ENCODE measurements around the gene NDUFA13. TPM values are rescaled to one million over a fixed set of nuclear protein-coding genes. Genes with fewer than 3 reads are reported as not detected.

NDUFA13 gene
- polyA plus RNA-seq, 1 of the 3 experiments (the other 2 are of a cell fraction): 1,828 TPM

- Histone ChIP-seq H3F3A (replicated peaks; ENCODE audit: insufficient read depth) (peaks cover 14% of the 10 kb centered on the region), H3K36me3 (replicated peaks in 1 of 2; ENCODE audit: control insufficient read depth in 1 of 2, insufficient read depth in 2 of 2, low read length in 1 of 2) (no peaks in the 10 kb centered on the region), H3K27ac (ENCODE audit: low read depth in 2 of 2, low read length in 1 of 2) (no peak overlapping the region), H3K9me2 (no peaks in the 10 kb centered on the region), H3K79me2 (ENCODE audit: insufficient read depth) (no peaks in the 10 kb centered on the region), H3K9ac (no peak overlapping the region), H3K27me3 (ENCODE audit: insufficient read depth) (no peaks in the 10 kb centered on the region), H4K20me1 (ENCODE audit: insufficient read depth) (no peaks in the 10 kb centered on the region; the same call in 1 of the 2 replicates), H3K4me3 (ENCODE audit: low read depth in 2 of 2, low read length in 1 of 2) (no peak overlapping the region), H3K9me3 (no peaks in the 10 kb centered on the region), H3K4me1 (ENCODE audit: control insufficient read depth in 1 of 2, insufficient read depth in 2 of 2, low read depth in 1 of 2, low read length in 1 of 2) (peaks cover 0 to 17% of the 10 kb centered on the region in 2 experiments; a peak in 1 of 4 replicates), H3K4me2 (no peak overlapping the region), H2AFZ (ENCODE audit: low read depth) (no peak overlapping the region)
- CTCF ChIA-PET: interaction anchor here (1.7 to 15.3 kb wide), 2 partner anchors 18 to 109 kb away, joined by 21 to 258 read pairs; partner anchors contain the start of gene GMIP
- TF ChIP-seq FOSL2 (IDR thresholded peaks at IDR 0.05; ENCODE audit: borderline replicate concordance, low read depth): no peak
- no peak for TF ChIP-seq CHD2 (IDR thresholded peaks at IDR 0.05; ENCODE audit: low read length, partially characterized antibody)
- TF ChIP-seq NFIC (IDR thresholded peaks at IDR 0.05; ENCODE audit: borderline replicate concordance): no peak
- TF ChIP-seq RXRA (IDR thresholded peaks at IDR 0.05; ENCODE audit: borderline replicate concordance, low read depth): no peak
- no peak for TF ChIP-seq MXI1 (IDR thresholded peaks at IDR 0.05; ENCODE audit: low read depth, low read length)
- no peak for TF ChIP-seq TAF1 (IDR thresholded peaks at IDR 0.05; ENCODE audit: borderline replicate concordance, low read depth, low read length)
- TF ChIP-seq SMC3 (IDR thresholded peaks at IDR 0.05; ENCODE audit: low read depth, low read length): no peak
- no peak for TF ChIP-seq TCF12 (IDR thresholded peaks at IDR 0.05)
- TF ChIP-seq EP300 (IDR thresholded peaks at IDR 0.05; ENCODE audit: borderline replicate concordance in 1 of 2, low read depth in 1 of 2, low read length in 1 of 2): no peak
- no peak for TF ChIP-seq RAD21 (IDR thresholded peaks at IDR 0.05; ENCODE audit: low read length)
- TF ChIP-seq POLR2AphosphoS5 (IDR thresholded peaks at IDR 0.05; ENCODE audit: low read depth, low read length): no peak
- TF ChIP-seq RCOR1 (IDR thresholded peaks at IDR 0.05; ENCODE audit: low read length): no peak
- no peak for TF ChIP-seq CTCF (IDR thresholded peaks at IDR 0.05)
- TF ChIP-seq TEAD4 (IDR thresholded peaks at IDR 0.05; ENCODE audit: borderline replicate concordance, insufficient read depth): no peak
- TF ChIP-seq MEF2A (IDR thresholded peaks at IDR 0.05; ENCODE audit: borderline replicate concordance, low read depth): no peak
- no peak for TF ChIP-seq FOXJ3 (CRISPR knock-in tag; IDR thresholded peaks at IDR 0.05)
- WGBS (ENCODE audit: low lambda C conversion rate): 96% methylated on average over 13 of the region's 34 CpGs
- POLR2A ChIA-PET: no interaction called here
- no peak for DNase-seq
These were observed 19.5 kb downstream of the NDUFA13 start for GRCh38 chr19:19535311-19536191.

Measured in SK-N-SH (cell line).